T1000 (cell line): ENCODE data around the gene SCIMP.
"Not testable (repeated sequence)": the region's sequence is repeated elsewhere in the genome, so short reads cannot be mapped to it uniquely, and the experiment has no call there.

ENCODE experiments used
- DNase-seq: peaks from one replicate; lab custom pipeline; 2025; ENCODE audit warnings: mixed read lengths; lab: John Stamatoyannopoulos, UW

SCIMP gene

GRCh38 chr17:5234645-5235576 lies at the start of gene SCIMP:
Gene SCIMP, minus strand, starts transcription at chr17:5234860. Its CDS starts 105 bp downstream, at chr17:5234755.
- DNase-seq: no peak

- DNase-seq: no peak
These were observed 49.1 kb upstream of the SCIMP start for GRCh38 chr17:5283571-5284315.

- no peak for DNase-seq
These were observed 48.1 kb upstream of the SCIMP start for GRCh38 chr17:5282642-5283217.

- peak; percentile 87 for DNase-seq
These were observed 47.4 kb upstream of the SCIMP start, which contains the start of gene RABEP1 for GRCh38 chr17:5281814-5282641. Gene RABEP1, plus strand, starts transcription at chr17:5282284. Its CDS starts 203 bp downstream, at chr17:5282487.

GRCh38 chr17:5272322-5272721 lies 37.7 kb upstream of the SCIMP start:
- no peak for DNase-seq

- DNase-seq: no peak
These were observed 34.7 kb upstream of the SCIMP start for GRCh38 chr17:5269241-5269960.

- no peak for DNase-seq
These were observed 30.2 kb upstream of the SCIMP start for GRCh38 chr17:5264893-5265292.

- no peak for DNase-seq
These were observed 28.8 kb upstream of the SCIMP start for GRCh38 chr17:5263441-5263840.

GRCh38 chr17:5262416-5262991 lies 27.8 kb upstream of the SCIMP start:
- no peak for DNase-seq

GRCh38 chr17:5260542-5260941 lies 25.9 kb upstream of the SCIMP start:
- no peak for DNase-seq

GRCh38 chr17:5257124-5257523 lies 22.5 kb upstream of the SCIMP start:
- DNase-seq: no peak

GRCh38 chr17:5254903-5255521 lies 20.4 kb upstream of the SCIMP start:
- no peak for DNase-seq

GRCh38 chr17:5254414-5254813 lies 19.8 kb upstream of the SCIMP start:
- no peak for DNase-seq

GRCh38 chr17:5249615-5250014 lies 15.0 kb upstream of the SCIMP start:
- peak; percentile 40 for DNase-seq

GRCh38 chr17:5248821-5249479 lies 14.3 kb upstream of the SCIMP start:
- no peak for DNase-seq

GRCh38 chr17:5247621-5248020 lies 13.0 kb upstream of the SCIMP start:
- DNase-seq: no peak

- no peak for DNase-seq
These were observed 7.4 kb upstream of the SCIMP start for GRCh38 chr17:5241861-5242671.

GRCh38 chr17:5239769-5240168 lies 5.1 kb upstream of the SCIMP start:
- not testable (repeated sequence) for DNase-seq

- no peak for DNase-seq
These were observed 3.7 kb upstream of the SCIMP start for GRCh38 chr17:5238333-5238732.
